ENCODE data around the gene FAM20B.

The FAM20B gene

DNA sequence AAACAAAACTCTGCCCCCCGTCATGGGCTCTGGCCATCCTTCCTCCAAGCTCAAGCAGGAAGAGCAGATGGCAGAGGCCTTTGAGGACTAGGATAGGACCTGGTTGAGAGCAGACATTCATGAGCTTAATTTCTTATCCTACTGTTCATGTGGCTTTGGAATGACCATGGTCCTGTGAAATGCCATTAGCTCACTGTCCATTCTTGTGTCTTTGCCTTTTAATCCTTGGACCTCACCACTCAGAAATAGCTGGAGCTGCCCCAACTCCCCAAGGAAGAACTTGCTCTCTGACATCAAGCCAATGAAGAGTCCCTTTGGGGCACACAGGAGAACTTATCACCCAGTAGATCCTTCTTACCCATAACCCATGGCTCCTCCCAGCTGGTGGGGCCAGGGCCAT, 11.6 kb upstream of the FAM20B start:
- Histone ChIP-seq H3K9me2 (replicated peaks; ENCODE audit: control insufficient read depth, low read length) (no peaks in the 10 kb centered on the region), H3K4me1 (ENCODE audit: control insufficient read depth, low read length) (no peaks in the 10 kb centered on the region), H3K27me3 (ENCODE audit: control insufficient read depth, low read length) (no peaks in the 10 kb centered on the region), H3F3A (ENCODE audit: control insufficient read depth, insufficient read depth) (no peaks in the 10 kb centered on the region), H3K79me2 (ENCODE audit: control insufficient read depth, low read length) (no peaks in the 10 kb centered on the region), H3K4me3 (ENCODE audit: low read length) (no peak overlapping the region), H3K4me2 (ENCODE audit: low read length) (no peak overlapping the region), H3K27ac (ENCODE audit: low read depth, low read length) (no peak overlapping the region), H3K9me3 (ENCODE audit: control insufficient read depth, insufficient read depth, low read length) (no peaks in the 10 kb centered on the region), H3K36me3 (ENCODE audit: control insufficient read depth, low read length) (no peaks in the 10 kb centered on the region), H4K20me1 (ENCODE audit: control insufficient read depth, insufficient read depth, low read depth, low read length) (no peaks in the 10 kb centered on the region)
- no peak for TF ChIP-seq EZH2phosphoT487 (IDR thresholded peaks at IDR 0.05; ENCODE audit: borderline replicate concordance, low read length)
- TF ChIP-seq, protein P1, sequence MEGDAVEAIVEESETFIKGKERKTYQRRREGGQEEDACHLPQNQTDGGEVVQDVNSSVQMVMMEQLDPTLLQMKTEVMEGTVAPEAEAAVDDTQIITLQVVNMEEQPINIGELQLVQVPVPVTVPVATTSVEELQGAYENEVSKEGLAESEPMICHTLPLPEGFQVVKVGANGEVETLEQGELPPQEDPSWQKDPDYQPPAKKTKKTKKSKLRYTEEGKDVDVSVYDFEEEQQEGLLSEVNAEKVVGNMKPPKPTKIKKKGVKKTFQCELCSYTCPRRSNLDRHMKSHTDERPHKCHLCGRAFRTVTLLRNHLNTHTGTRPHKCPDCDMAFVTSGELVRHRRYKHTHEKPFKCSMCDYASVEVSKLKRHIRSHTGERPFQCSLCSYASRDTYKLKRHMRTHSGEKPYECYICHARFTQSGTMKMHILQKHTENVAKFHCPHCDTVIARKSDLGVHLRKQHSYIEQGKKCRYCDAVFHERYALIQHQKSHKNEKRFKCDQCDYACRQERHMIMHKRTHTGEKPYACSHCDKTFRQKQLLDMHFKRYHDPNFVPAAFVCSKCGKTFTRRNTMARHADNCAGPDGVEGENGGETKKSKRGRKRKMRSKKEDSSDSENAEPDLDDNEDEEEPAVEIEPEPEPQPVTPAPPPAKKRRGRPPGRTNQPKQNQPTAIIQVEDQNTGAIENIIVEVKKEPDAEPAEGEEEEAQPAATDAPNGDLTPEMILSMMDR (IDR thresholded peaks at IDR 0.05; ENCODE audit: low read depth, low read length, poor library complexity, severe bottlenecking), result no peak

DNA sequence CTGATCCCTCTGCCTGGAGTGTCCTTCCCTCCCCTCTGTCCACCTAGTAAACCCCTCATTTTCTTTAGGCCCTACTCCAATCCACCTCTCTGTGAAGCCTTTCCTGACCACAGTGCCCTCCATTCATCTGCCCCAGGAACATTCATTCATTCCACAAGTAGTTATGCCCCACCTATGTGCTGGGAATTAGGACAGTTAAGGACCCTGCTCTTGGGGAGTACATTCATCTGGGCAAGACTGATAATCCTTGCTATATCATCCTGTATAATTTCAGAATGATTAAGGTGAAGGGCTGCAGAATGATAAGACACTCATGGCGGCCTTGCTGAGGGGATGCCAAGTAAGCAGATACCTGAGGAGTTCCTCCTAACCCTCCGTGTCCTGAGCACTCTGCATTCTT, 10.3 kb upstream of the FAM20B start:
- Histone ChIP-seq H3K27ac (ENCODE audit: low read depth, low read length) (no peak overlapping the region), H3K4me1 (ENCODE audit: control insufficient read depth, low read length) (no peaks in the 10 kb centered on the region), H3K79me2 (ENCODE audit: control insufficient read depth, low read length) (no peaks in the 10 kb centered on the region), H3K9me2 (replicated peaks; ENCODE audit: control insufficient read depth, low read length) (no peaks in the 10 kb centered on the region), H3K27me3 (ENCODE audit: control insufficient read depth, low read length) (no peaks in the 10 kb centered on the region), H3K9me3 (ENCODE audit: control insufficient read depth, insufficient read depth, low read length) (no peaks in the 10 kb centered on the region), H3K4me3 (ENCODE audit: low read length) (no peak overlapping the region), H4K20me1 (ENCODE audit: control insufficient read depth, insufficient read depth, low read depth, low read length) (no peaks in the 10 kb centered on the region), H3K4me2 (ENCODE audit: low read length) (no peak overlapping the region), H3K36me3 (ENCODE audit: control insufficient read depth, low read length) (no peaks in the 10 kb centered on the region), H3F3A (ENCODE audit: control insufficient read depth, insufficient read depth) (no peaks in the 10 kb centered on the region)
- TF ChIP-seq, protein P1 (IDR thresholded peaks at IDR 0.05; ENCODE audit: low read depth, low read length, poor library complexity, severe bottlenecking), result no peak
- no peak for TF ChIP-seq EZH2phosphoT487 (IDR thresholded peaks at IDR 0.05; ENCODE audit: borderline replicate concordance, low read length)

DNA sequence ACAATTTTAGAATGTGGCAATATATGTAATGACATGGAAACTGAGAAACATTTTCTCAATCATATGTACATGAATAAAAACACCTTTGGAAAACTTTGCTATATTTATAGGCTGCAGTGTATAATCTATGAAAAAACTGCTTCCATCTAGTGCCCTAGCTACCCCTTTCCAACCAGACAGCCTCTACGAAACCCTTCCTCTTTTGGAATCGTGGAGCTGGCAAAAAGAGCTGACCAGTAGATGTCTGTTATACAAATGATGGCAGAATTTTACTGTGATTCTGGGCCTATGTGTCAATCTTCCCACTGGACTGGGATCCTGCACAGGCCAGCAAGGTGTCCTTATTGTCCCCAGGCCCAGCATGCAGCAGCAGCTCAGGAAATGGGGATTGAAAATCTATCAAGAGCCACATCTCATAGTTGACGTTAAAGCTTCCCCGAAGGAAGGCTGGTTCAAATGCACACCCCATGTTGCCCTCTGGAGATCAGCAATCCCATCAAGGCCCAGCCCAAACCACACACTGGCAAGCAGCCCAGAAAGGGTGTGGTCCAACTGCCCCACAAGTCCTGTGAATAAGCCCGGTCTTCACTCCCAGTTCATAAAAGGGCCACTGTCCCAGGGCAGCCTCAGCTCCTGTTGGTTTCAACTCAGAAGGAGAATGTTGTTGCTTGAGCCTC, 8.8 kb upstream of the FAM20B start:
- Histone ChIP-seq H3K79me2 (ENCODE audit: control insufficient read depth, low read length) (no peaks in the 10 kb centered on the region), H3K36me3 (ENCODE audit: control insufficient read depth, low read length) (no peaks in the 10 kb centered on the region), H3F3A (ENCODE audit: control insufficient read depth, insufficient read depth) (no peaks in the 10 kb centered on the region), H3K27me3 (ENCODE audit: control insufficient read depth, low read length) (no peaks in the 10 kb centered on the region), H3K9me3 (ENCODE audit: control insufficient read depth, insufficient read depth, low read length) (no peaks in the 10 kb centered on the region), H3K27ac (ENCODE audit: low read depth, low read length) (no peak overlapping the region), H4K20me1 (ENCODE audit: control insufficient read depth, insufficient read depth, low read depth, low read length) (no peaks in the 10 kb centered on the region), H3K4me3 (ENCODE audit: low read length) (no peak overlapping the region), H3K4me2 (ENCODE audit: low read length) (no peak overlapping the region), H3K4me1 (ENCODE audit: control insufficient read depth, low read length) (no peaks in the 10 kb centered on the region), H3K9me2 (replicated peaks; ENCODE audit: control insufficient read depth, low read length) (no peaks in the 10 kb centered on the region)
- TF ChIP-seq EZH2phosphoT487 (IDR thresholded peaks at IDR 0.05; ENCODE audit: borderline replicate concordance, low read length), result no peak
- TF ChIP-seq, protein P1 (IDR thresholded peaks at IDR 0.05; ENCODE audit: low read depth, low read length, poor library complexity, severe bottlenecking), result no peak

Data from DOHH2 (cell line).